Mucosa of stomach (tissue), 1 donor: ENCODE data around the gene HTRA2.

Experiments used
- H3K27me3 ChIP-seq: one replicate; pipeline ENCODE4 v1.7.0; 2013; ENCODE audit warnings: mild to moderate bottlenecking, low read length; ENCODE audit not compliant: control insufficient read depth, insufficient read depth
- H3K36me3 ChIP-seq: one replicate; pipeline ENCODE4 v1.7.0; 2013; ENCODE audit warnings: low read length; ENCODE audit not compliant: control insufficient read depth, insufficient read depth
- H3K4me1 ChIP-seq: one replicate; pipeline ENCODE4 v1.7.0; 2013; ENCODE audit warnings: mild to moderate bottlenecking, low read length; ENCODE audit not compliant: control insufficient read depth, insufficient read depth
- H3K4me3 ChIP-seq: one replicate; pipeline ENCODE4 v1.7.0; 2013; ENCODE audit warnings: low read length
- H3K9ac ChIP-seq: one replicate; pipeline ENCODE4 v1.7.0; 2013; ENCODE audit warnings: mild to moderate bottlenecking, low read length, moderate library complexity
- H3K9me3 ChIP-seq: one replicate; pipeline ENCODE4 v1.7.0; 2013; ENCODE audit warnings: mild to moderate bottlenecking, low read length, moderate library complexity; ENCODE audit not compliant: control insufficient read depth
- donor health status: Pancreatic carcinoma.

Gene HTRA2

GRCh38 chr2:74582184-74582583 lies 52.5 kb downstream of the HTRA2 start:
- H3K9ac ChIP-seq: no peak overlapping the region
- no peaks in the 10 kb centered on the region for H3K4me1 ChIP-seq
- H3K36me3 ChIP-seq: no peaks in the 10 kb centered on the region
- no peaks in the 10 kb centered on the region for H3K27me3 ChIP-seq
- H3K4me3 ChIP-seq: no peak overlapping the region
- no peaks in the 10 kb centered on the region for H3K9me3 ChIP-seq
